ENCODE data around the gene TP53TG5. TPM values are rescaled to one million over a fixed set of nuclear protein-coding genes. Genes with fewer than 3 reads are reported as not detected.

Gene TP53TG5
- total RNA-seq, 1 experiment from 2014 or later = not detected

DNA sequence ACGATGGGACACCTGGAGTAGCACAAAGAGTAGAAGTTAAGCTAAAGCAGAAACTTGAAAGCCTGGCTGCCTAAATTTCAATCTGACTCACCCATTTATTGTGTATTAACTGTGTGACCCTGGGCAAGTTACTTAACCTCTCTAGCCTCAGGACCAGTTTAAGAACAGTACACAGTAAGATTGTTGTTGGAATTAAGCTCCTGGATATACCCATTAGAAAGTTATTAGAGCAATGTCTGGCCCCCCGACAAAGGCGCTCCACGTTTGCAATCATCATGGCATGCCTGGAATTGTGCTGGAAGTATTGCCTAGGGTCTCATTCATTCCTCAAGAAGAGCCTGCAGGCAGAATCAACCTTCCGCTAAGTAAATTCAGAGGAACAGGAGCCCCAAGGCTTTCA, 31.3 kb downstream of the TP53TG5 start:
- no peak for DNase-seq (ENCODE audit: low read depth)

DNA sequence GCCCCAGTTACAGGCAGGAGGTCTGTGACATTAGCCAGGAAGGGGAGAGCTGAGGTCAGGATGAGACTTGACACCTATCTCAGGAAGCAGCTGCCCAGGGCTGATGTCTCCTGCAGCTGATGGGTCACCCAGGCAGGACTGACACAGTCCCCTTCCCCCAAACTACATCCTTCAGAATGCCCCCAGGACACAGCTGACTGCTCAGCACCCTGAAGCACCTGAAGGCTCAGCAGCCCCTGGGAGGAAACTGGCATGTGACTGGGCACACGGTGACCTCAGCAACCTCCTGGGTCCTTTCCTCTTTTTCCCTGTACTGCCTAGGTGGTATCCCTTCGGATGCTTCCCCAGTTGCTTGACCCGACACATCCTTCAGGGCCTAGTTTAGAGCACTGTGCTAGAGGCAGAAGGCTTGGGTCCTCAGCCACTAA, 31.8 kb downstream of the TP53TG5 start:
- DNase-seq (ENCODE audit: low read depth) = no peak

DNA sequence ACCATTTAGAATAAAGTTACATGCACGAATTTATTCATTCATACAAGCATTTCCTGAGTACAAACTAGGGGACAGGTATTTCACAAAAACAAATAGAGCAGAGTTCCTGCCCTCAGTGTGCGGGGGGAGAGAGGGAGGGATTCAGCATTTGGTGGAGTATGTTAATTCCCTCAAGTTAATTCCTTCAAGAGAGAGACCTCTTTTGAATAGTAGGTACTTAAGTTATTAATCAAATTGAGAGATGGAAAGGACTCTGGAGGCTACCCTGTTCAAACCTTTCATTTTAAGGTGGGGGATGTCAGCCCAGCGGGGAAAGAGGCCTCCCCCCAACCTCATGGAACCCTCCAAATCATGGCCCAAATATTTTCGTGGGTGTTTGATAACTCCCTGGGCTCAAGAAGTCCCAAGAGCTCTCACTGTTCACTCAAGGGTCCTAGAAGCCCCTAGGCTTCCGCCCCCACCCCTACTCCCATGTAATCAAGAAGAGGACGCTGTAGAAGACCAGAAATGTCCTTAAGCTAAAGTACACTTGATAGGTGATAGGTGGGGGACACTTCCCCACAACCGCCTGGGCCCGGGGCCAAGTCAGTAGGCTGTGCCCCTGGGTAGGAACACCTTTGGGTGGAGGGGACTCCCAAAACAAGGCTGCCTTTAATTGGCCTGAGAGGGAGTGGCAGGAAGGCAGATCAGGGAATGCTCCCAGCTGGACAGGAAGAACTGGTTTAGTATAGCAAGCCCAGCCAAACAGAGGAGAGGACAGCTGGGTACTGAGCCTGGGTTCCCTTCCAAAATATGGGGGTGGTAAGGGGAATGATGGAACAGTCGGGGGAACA, 32.8 kb downstream of the TP53TG5 start:
- no peak for DNase-seq (ENCODE audit: low read depth)

DNA sequence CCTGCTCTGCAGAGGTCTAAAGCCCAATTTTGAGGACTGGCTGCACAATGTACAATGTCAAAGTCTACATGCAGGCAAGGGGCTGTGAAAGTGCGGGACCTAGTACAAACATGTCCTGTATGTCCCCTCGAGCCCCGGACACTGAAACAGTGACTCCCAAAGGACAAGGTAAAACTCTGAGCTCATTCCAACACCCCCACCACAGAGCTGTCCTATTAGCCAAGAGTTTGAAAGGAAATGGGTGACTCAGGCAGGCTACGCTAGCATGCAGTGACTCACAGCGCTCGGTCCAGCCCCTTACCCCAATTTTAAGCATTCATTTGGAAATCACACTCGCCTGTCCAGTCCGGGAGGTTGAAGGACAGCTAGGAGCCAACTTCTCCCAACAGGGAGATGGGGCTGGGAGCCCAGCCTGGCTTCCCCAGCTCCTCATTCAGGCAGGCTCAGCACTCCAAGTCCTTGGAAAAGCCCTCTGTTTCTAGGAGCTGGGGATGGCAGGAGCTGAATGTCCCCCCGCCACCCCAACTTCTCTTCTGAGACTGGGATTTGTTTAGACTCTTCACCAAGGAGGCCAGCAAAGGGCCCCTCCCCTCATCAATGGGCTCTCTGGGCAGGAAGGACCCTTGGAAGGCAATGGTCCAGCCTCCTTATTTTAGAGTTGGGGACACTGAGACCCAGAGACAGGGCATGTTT, 33.8 kb downstream of the TP53TG5 start:
- peak; percentile 90 for DNase-seq (ENCODE audit: low read depth)

DNA sequence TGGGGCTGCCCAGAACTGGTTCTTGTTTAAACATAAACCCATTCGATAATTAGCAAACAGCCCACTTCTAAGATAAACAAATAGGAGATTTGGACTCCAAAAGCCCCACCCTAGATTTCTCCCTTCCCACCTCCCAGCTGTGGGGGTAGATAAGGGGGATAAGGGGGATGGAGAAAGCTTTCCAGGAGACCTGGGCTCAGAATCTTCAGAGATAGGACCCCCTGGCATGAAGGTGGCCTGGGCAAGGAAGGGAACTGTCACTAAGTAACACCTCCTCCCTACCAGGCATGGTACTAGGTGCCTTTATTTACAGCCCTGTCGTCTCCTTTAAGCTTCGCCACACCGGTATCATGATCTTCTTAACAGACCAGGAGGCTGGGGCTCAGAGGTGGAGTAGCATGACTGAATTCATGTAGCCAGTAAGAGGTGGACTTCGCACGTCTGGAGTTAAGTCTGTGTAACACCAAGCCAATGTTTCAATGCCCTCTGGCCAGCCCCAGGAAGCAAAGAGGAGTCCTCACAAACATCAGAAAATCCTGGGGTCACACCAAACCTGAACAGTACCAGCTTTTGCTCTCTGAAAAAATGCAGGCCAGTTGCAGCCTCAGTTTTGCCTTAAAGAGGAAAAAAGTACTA, 34.5 kb downstream of the TP53TG5 start:
- DNase-seq (ENCODE audit: low read depth) = no peak

DNA sequence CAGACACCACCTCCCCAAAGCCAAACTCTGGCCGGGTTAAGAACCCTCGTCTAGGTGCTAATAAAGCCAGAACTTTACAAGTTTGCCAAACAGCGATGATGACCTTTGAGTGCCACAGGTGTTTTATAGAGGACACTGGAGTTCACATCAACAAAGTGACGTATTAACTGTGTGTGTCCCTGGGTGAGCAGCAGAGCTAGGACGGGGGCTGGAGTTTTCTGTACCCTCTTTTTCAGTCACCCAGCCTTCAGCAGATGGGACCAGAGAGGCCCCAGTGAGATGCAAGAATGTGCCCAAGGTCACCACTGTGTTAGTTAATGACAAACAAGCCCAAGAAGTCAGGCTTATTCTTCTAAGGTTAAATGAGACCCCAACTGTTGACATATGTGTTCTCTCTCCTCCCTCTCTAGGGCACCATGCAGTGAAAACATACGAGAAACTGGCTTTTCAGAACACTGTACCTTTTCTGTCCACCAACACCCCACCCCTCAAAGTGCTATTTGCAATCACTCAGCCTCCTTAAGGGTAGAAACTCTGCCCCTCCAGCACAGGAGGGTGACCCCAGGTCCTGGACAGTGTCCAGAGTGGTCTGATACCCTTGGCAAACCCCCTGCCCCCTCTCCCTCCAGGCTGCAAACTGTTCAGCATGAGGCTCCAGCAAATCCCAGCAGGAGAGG, 35.1 kb downstream of the TP53TG5 start:
- DNase-seq (ENCODE audit: low read depth) = no peak

DNA sequence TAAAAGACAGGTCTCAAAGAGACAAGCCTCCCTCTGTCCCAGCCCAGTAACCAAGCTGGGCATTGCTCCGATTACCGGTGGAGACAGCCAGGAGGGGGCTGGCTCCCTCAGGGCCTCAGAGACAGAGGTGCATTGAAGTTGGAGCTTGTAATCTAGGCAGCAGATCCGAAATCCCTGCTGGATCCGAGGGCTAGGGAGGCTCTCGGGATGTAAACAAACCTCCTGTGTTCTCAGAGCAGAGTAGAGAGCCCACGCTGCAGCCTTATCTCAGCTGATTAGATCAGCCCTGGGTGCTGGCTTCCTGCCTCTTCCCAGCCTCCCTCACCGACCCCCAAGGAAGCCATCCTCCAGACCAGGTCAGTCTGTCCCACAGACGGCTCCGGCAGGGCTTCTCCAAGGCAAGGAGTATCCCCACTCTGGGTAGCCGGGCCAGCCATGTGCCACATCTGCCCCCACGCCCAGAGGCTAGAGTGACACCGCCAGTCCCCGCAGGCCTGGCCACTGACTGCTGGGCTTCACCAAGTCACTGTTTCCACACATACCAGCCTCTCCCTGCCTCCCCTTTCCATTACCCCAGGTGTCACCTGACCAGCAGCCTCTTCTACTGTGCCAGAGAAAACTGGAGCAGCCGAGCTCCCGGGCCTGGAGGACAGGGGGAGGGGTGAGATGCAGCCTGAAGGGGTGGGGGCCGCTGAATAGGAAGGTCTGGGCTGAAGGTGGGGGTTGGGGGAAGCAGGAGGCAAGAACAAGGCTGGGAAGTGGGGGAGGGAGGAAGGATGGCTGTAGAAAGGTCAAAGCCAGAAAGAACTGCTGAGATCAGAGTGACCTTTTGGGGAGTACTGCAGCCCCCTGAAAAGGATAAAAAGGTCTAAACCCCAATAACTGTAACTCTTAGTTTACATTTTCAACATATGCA, 35.9 kb downstream of the TP53TG5 start:
- peak; percentile 50 for DNase-seq (ENCODE audit: low read depth)

DNA sequence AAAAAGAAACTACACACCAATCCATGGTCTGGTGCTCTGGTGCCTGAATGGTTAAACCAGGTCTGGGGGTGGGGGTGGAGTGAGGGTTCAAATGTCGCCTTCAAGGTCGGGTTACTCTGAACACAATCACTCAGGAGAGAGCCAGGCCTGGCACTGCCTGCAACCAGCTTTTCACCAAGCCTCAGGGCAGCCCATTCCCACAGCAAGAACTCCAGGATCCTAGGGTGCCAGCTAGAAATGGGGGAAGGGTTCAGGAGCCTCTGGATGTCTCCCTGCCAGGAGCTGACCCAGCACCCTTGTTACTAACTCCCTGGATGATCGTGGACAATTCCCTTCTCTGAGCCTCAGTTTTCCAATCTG, 36.6 kb downstream of the TP53TG5 start:
- DNase-seq (ENCODE audit: low read depth) = no peak

DNA sequence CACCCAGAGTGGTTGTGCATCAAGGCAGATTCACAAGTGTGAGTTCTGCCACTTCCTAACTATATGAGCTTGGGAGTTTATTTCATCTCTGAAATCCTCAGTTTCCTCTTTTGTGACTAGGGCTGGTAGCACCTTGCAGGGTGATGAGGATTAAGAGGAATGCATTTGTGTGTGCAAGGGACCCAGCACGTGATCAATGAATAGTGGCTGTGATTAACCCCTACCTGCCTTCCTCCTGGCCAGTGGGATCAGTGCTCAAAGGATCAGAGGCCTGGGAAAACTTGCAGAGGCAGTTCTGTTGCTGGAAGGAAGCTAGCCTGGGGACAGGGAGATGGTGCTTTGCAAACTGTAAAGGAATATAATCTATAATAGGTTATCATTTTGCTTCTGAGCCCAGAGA, 37.2 kb downstream of the TP53TG5 start:
- DNase-seq (ENCODE audit: low read depth) = no peak

DNA sequence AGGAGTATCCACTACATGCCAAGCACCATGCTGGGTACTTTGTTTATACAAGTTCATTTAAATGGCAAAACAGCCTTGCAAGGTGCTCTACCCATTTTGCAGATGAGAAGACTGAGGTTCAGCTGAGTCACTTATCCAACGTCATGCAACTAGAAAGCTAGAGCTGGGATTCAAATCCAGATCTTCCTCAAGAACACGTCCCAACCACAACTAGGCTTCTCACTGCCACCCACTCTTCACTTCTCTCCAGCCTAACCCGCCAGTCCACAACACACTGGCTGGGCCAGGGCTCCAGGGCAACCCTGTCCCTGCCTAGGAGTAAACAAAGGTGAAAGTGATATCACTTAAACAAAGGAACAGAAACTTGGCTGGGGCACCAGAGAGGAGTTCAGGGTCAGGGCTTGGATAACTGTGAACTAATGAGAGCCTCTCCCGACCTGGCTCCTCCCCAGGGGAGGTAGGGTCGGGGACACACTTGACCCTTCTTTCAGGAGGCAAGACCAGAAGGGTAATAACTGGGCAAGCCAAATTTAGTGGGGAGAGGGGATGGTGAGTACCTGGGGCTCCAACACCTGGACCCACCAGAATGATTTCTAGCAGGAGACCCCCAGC, 37.8 kb downstream of the TP53TG5 start:
- DNase-seq (ENCODE audit: low read depth) = no peak

DNA sequence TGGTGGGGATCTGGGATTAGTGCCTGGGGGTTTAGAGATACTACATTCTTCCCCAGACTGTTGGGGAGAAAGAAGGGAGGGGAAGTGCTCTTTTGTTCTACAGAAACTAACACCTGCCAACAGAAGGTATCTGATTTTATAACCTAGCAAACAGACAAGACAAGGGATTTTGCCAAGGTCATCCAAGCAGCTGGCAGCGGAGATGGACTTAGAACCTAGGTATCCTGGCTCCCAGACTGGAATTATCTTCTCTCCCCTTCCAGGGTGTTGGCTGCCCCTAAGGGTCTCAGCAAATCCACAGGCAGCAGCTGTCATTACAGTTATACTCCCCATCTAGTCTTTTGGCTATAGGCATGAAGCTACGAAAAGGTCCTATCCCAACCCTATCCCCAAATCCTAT, 38.3 kb downstream of the TP53TG5 start:
- no peak for DNase-seq (ENCODE audit: low read depth)

DNA sequence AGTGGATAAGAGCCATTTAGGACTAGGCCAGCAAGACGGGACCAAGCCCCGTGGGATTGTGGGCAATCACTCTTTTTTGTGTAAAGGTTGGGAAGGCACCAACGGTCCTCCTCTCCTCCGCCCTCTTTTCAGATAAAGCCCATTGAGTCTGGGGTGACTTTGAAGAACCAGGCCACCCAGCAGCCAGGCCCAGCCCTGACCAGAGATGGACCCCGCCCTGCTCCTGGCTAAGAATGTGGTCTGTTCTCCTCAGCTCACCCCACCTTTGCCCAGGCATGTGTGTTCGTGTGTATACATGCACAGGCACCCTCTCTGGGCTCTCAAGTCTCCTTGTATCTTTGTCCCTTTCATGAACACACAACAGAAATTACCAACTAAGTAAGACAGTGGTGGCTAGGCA, 39.0 kb downstream of the TP53TG5 start:
- DNase-seq (ENCODE audit: low read depth) = no peak

DNA sequence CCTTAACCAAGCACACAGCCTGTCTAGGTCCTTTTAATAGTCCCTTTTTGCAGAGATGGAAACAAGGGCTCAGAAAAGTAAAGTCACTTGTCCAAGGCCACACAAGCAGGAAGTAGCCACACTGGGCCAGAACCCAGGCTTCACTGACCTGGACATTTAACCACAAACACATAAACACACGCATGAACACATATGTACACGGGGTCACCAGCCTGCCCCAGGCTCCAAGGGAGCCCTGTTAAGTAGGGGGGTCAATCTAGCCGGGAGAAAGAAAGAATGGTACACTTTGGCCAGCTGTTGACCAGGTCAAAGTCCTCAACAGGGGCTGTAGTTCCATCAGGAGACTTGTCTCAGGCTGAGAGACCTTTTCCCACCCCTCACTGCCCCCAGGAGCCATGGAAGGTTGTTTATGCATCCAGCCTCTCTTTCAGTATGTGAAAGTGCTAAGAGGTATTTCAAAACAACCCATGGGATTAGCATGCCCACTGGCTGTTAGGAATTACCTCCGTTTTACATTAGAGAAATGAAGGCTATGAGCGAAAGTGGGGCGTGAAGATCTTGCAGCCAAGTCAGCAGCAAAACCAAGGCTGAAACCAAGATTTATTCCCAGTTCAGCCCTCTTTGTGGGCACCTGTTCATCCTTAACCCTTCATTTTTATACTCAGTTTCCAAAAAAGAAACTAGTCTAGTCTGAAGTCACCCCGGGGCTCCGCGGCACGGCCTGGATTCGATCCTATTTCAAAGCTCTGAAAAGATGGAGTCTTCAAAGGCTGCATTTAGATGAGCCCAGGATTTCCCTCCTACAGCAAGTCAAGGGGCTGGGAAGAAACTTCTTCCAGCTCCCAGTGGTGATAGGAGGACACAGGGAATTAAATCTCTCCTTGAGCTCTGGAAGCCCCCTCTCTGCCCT, 39.7 kb downstream of the TP53TG5 start:
- DNase-seq (ENCODE audit: low read depth) = no peak

DNA sequence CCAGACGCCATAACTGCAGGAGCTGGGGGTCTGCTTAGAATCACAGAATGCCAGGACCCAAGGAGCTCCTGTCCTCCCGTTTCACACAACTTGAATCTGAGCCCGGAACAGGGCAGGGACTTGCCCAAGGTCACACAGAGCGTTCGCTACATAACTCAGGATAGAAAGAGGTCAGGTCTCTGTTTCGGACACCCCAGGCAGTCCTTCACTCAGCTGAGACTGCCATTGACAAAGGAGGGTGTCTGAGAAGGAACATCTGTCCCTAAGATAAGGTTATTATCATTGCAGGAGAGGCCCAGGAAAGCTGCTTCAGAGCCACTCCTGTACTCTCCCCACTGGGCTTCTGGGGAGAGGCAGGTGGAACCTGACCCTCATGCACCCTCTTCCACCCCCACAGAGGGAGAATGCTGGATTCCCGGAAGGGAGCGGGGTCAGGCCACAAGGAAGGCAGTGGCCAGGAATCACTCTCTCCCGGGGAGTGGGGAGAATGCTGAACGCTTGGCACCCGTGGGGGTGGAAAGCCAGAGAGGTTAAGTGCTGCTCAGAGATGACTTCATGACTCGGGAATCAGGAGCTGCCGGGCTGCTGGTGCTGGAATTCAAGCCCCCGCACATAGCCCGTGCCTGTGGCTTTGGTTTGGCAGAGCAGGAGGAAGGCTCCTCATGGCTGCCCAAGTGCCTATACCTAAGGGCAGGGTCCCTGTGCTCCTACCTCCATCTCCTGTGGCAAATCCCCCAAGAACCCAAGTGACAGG, 40.6 kb downstream of the TP53TG5 start:
- DNase-seq (ENCODE audit: low read depth) = peak; percentile 89

GRCh38 chr20:45336530-45337366, 41.4 kb downstream of the TP53TG5 start:
- DNase-seq (ENCODE audit: low read depth) = peak; percentile 92

- no peak for DNase-seq (ENCODE audit: low read depth)
These were observed 47.6 kb downstream of the TP53TG5 start for GRCh38 chr20:45330476-45330875.

DNA sequence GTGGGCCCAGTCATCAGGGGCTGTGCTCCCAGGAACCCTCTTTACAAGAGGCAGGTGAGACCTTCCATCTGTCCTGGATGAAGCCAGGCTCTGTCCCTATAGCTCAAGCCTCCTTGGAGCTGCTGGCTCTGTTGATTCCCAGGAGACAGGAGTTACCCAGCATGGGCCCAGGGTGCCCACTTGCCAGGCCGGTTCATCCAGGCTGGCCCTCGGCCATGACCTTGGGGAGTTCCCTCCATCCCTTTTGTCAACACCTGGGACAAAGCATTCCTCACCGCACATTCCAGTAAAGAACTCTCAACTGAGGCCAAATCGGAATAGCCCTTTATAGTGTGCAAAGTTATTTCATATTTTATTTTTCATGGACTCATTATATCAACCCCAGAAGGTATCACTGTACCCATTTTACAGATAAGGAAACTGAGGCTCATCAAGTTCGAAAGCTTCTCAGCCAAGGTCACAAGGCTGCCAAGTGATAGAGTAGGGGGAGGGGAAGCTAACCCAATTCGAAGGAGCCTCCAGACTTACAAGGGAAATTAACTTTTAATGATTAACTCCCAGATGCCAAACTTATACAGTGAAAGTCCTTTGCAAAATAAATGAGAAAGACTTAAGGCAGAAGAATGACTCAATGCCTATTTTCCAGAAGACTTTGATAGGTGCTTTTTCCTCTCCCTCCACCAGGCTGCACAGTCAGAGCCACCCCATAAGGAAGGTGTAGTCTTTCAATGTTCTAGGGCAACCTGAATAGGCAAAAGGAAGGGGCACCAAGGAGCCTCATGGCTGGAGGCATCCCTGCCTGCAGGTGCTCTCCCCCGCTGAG, 48.4 kb downstream of the TP53TG5 start:
- no peak for DNase-seq (ENCODE audit: low read depth)

All from Daoy (cell line).